Activated CD4-positive, alpha-beta T cell treated with anti-CD3 and anti-CD28 coated beads, Interleukin-2, amount 50 U/mL, for 24 hours (primary cell): ENCODE results near the gene BDP1.
"Not testable (repeated sequence)": the region's sequence is repeated elsewhere in the genome, so short reads cannot be mapped to it uniquely, and the experiment has no call there.

Experiments
- DNase-seq, 2 donors: peaks; one replicate each; pipeline ENCODE4 v3.0.0-alpha.2; 2020; ENCODE audit warnings: low read depth in 1 of 2, low spot score in 1 of 2

BDP1 gene

GRCh38 chr5:71563161-71563560, 107.7 kb downstream of the BDP1 start:
- no peak for DNase-seq

- DNase-seq, result no peak
Observed at GRCh38 chr5:71564895-71565294, 109.4 kb downstream of the BDP1 start.

GRCh38 chr5:71569748-71570509, 114.5 kb downstream of the BDP1 start:
- no peak for DNase-seq

- DNase-seq, result not testable (repeated sequence)
Observed at GRCh38 chr5:71571811-71572210, 116.4 kb downstream of the BDP1 start.

- DNase-seq, result no peak
Observed at GRCh38 chr5:71573591-71573990, 118.1 kb downstream of the BDP1 start.

GRCh38 chr5:71575588-71575987, 120.1 kb downstream of the BDP1 start:
- not testable (repeated sequence) for DNase-seq

- DNase-seq, result no peak
Observed at GRCh38 chr5:71576241-71576640, 120.8 kb downstream of the BDP1 start.

GRCh38 chr5:71577839-71578238, 122.4 kb downstream of the BDP1 start:
- DNase-seq, result not testable (repeated sequence)

- no peak for DNase-seq
Observed at GRCh38 chr5:71582945-71583584, 127.6 kb downstream of the BDP1 start.

- DNase-seq, result no peak
Observed at GRCh38 chr5:71586052-71586940, 130.8 kb downstream of the BDP1 start.

- peak; percentile 88 to 94 for DNase-seq
Observed at GRCh38 chr5:71586941-71587765, 131.7 kb downstream of the BDP1 start, which contains the start of gene MCCC2. MCCC2 (plus strand) TSS chr5:71587340; CDS start chr5:71587426, 86 bp downstream.

- no peak for DNase-seq
Observed at GRCh38 chr5:71587766-71588532, 132.5 kb downstream of the BDP1 start.

- DNase-seq, result no peak
Observed at GRCh38 chr5:71588533-71588885, 133.1 kb downstream of the BDP1 start.

GRCh38 chr5:71589903-71590302, 134.5 kb downstream of the BDP1 start:
- no peak for DNase-seq

- no peak for DNase-seq
Observed at GRCh38 chr5:71591100-71591499, 135.6 kb downstream of the BDP1 start.

GRCh38 chr5:71596169-71596568, 140.7 kb downstream of the BDP1 start:
- DNase-seq, result no peak

GRCh38 chr5:71597001-71597400, 141.6 kb downstream of the BDP1 start:
- no peak for DNase-seq

GRCh38 chr5:71600783-71601182, 145.3 kb downstream of the BDP1 start:
- DNase-seq, result no peak

- DNase-seq, result peak; percentile 36 to 75
Observed at GRCh38 chr5:71601222-71602026, 146.0 kb downstream of the BDP1 start.
